Naive thymus-derived CD8-positive, alpha-beta T cell (primary cell): ENCODE data around the gene IGFBP5. TPM values are rescaled to one million over a fixed set of nuclear protein-coding genes. Genes with fewer than 3 reads are reported as not detected.

ENCODE experiments used
- ATAC-seq, 2 donors: fragments of 150-1000 bp; cut with Tn5 transposase in 1 of 2; sonication (Bioruptor Pico), chemical (Tn5 transposase) in 1 of 2; 1 replicate in 1 of 2; 2 replicates in 1 of 2; pipeline ENCODE4 v1.10.0; 2021; ENCODE audit warnings: mild to moderate bottlenecking in 2 of 2, moderate library complexity in 2 of 2
- POLR2A ChIA-PET: fragments of 350-600 bp; sonication (Branson Sonifier 250); formaldehyde crosslinking; loops from one replicate; lab custom pipeline; 2021; ENCODE audit warnings: antibody characterized with exemption; lab: Charles Lee
- DNase-seq, 10 donors: peaks; one replicate each; pipeline versions ENCODE4 v3.0.0 to v3.0.0-alpha.2; 2020 to 2022
- H3K27ac Mint-ChIP-seq, 10 donors: one replicate each; pipeline ENCODE4 v1.8.0; 2020 to 2022; ENCODE audit warnings: mild to moderate bottlenecking in 10 of 10, mixed read lengths in 10 of 10, moderate library complexity in 4 of 10, inconsistent platforms in 1 of 10
- H3K27me3 Mint-ChIP-seq, 5 donors: one replicate each; pipeline ENCODE4 v1.8.0; 2021 to 2022; ENCODE audit warnings: mixed read lengths in 5 of 5
- H3K36me3 Mint-ChIP-seq, 3 donors: one replicate each; pipeline ENCODE4 v1.8.0; 2020 to 2022; ENCODE audit warnings: mixed read lengths in 3 of 3, mild to moderate bottlenecking in 2 of 3, inconsistent platforms in 1 of 3
- H3K4me1 Mint-ChIP-seq, 4 donors: one replicate each; pipeline ENCODE4 v1.8.0; 2021 to 2022; ENCODE audit warnings: mixed read lengths in 4 of 4
- H3K4me3 Mint-ChIP-seq, 10 donors: one replicate each; pipeline ENCODE4 v1.8.0; 2020 to 2022; ENCODE audit warnings: mild to moderate bottlenecking in 10 of 10, mixed read lengths in 10 of 10, moderate library complexity in 6 of 10, inconsistent platforms in 1 of 10
- H3K9me3 Mint-ChIP-seq, 9 donors: one replicate each; pipeline ENCODE4 v1.8.0; 2020 to 2022; ENCODE audit warnings: mixed read lengths in 9 of 9, mild to moderate bottlenecking in 3 of 9, inconsistent platforms in 1 of 9, moderate library complexity in 1 of 9
- polyA plus RNA-seq, 3 donors: library from polyadenylated mRNA; unstranded; fragments of 300-500 nt; fragmentation: Illumina TruSeq; gene quantifications; one replicate each; pipeline ENCODE4 v1.2.3, GENCODE V29; 2021
- total RNA-seq, 8 experiments: library from RNA in 2 of 8; stranded (reverse) in 2 of 8; gene quantifications; one replicate each; pipeline ENCODE4 v1.2.3 and lab custom pipeline; 2021 to 2026

The IGFBP5 gene
- total and polyA plus RNA-seq, 5 experiments from 2014 or later = not detected

DNA sequence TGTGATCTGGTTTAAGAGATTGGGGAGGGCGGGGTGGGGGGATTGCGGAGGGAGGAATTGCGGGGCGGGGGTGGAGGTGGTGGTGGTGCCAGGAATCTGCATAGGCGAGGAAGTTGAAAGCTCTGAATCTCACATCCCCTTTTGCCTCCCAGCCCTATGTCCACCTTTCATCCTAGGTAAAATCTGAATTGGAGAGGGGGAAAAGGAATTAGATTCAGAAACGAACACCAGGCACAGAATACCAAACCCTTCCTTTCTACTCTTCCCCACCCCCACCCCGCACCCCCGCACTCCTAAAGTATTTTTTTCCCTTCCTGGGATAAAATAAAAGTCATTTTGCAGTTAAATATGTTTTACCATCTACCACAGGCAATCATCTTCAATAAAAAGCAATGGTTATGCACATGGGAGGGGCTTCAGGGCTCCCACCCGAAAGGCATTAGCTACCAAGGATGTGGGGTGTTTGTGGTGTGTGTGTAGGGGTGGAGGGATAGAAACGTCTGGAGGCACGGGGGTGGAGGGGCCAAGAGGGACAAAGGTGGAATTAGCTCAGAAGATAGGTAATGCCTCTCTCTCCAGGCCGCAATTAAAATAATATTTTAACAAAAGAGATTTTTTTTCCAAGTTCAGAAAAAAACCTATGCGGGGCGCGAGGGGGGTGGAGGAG is 1.8 kb downstream of the IGFBP5 start:
- Mint-ChIP-seq H3K27me3 (peaks cover 30 to 93% (median 62%) of the 10 kb centered on the region in 5 donors), H3K9me3 (peaks cover 0 to 2% (median 0%) of the 10 kb centered on the region in 9 donors), H3K27ac (peak overlapping the region in 4 of 10 donors; percentile 13 to 89 (median 60)), H3K4me1 (peaks cover 21 to 51% (median 36%) of the 10 kb centered on the region in 4 donors), H3K4me3 (peak overlapping the region; percentile 73 to 92 (median 84)), H3K36me3 (peaks cover 0 to 2% (median 0%) of the 10 kb centered on the region in 3 donors)
- POLR2A ChIA-PET = interaction anchor here (0.6 to 0.7 kb wide), 3 partner anchors 918 to 1277 kb away, joined by 3 to 4 read pairs (median 3); no protein-coding TSS in a partner anchor
- ATAC-seq = no peak
- DNase-seq = peak in 1 of 10 donors; percentile 28

DNA sequence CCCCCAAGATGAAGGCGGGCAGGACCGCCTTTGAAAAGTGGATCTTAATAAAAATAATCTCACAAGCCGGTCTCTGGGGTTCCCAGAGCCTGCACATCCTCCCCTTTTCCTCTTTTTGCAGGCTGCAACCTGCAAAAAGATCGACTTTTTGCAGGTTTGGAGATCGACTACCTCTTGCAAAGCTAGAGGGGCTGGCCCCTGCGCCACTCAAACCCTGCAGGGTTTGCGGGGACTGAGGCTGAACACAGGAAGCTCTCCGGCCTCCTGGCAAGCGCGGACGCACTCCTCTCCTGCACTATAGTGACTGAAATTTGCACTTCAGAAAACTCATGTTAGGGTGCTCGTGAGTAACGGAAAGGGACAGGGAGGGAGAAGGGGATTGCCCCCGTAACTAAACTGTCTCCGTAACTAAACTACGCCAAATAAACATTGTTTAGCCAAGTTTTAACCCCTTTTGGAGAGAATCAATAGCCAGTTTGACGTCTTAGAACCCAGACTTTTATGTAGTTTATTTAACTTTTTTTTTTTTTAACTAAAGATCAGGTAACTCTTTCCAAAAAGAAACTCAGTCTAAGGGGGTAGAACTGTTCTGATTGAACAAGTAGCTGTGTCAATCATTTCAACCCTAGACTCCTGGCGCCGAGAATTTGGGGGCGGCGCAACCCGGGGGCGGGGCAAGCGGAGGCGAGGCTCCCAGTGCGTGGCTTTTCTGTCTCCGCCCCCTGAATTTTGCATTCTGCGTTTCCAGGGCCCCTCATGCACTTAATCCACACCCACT is 2.5 kb downstream of the IGFBP5 start:
- H3K27ac Mint-ChIP-seq = peak overlapping the region; percentile 13 to 92 (median 82)
- POLR2A ChIA-PET = interaction anchor here (0.7 kb wide), 1 partner anchor 954 kb away, joined by 3 read pairs; no protein-coding TSS in a partner anchor
- H3K36me3 Mint-ChIP-seq = peaks cover 0 to 2% (median 0%) of the 10 kb centered on the region in 3 donors
- H3K4me1 Mint-ChIP-seq = peaks cover 21 to 51% (median 36%) of the 10 kb centered on the region in 4 donors
- DNase-seq = peak; percentile 34 to 84 (median 74)
- peak overlapping the region; percentile 82 to 92 (median 90) for H3K4me3 Mint-ChIP-seq
- ATAC-seq = peak; percentile 68 to 71
- peaks cover 30 to 92% (median 58%) of the 10 kb centered on the region in 5 donors for H3K27me3 Mint-ChIP-seq
- peaks cover 0 to 2% (median 0%) of the 10 kb centered on the region in 9 donors for H3K9me3 Mint-ChIP-seq

DNA sequence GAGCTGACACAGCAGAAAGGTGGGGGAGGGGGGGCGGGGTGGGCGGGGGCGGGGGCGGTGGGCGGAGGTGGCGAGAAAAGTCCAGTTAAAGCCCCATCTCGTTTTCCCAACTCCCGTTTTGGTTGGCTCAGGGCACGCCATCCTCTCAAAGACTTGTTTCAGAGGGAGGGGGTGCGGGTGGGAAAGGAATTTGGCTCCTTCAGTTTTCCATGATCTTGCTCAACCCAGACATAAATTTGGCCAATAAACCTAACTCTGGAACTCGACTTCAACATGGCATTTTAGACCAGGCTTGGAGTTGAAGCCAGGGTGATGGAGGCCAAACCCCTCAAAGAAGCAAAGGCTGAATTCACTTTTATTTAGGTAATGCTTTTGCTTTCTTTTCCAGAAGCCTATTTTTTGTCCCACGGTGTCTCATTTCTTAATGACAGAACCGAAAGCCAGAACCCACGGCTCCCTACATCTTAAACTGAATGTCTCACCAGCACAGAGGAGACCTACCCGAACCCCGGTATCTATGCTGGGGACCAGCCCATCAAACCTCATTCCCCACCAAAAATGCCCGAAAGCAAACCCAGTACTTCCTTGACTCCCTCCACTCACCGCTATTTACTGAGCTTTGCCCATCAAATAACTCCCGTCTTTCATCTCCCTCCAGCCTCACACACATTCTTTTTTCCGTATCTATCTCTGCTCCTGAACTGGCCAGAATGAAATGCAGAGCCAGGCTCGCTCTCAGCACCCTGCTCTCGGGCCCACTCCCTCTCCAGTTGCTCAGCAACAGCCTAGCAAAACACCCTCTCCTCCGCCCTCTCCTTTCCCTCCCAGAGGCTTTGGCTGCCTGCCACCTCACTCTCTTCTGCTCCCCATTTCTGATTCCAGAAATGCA is 4.3 kb downstream of the IGFBP5 start:
- Mint-ChIP-seq H3K4me3 (peak overlapping the region; percentile 43 to 92 (median 74)), H3K27ac (peak overlapping the region in 8 of 10 donors; percentile 35 to 94 (median 86)), H3K4me1 (peaks cover 21 to 40% (median 32%) of the 10 kb centered on the region in 4 donors), H3K27me3 (peaks cover 24 to 87% (median 50%) of the 10 kb centered on the region in 5 donors), H3K9me3 (peaks cover 0 to 2% (median 0%) of the 10 kb centered on the region in 9 donors), H3K36me3 (peaks cover 0 to 2% (median 0%) of the 10 kb centered on the region in 3 donors)
- DNase-seq (peak in 8 of 10 donors; percentile 25 to 74 (median 54)), ATAC-seq (peak; percentile 31 to 32)
- POLR2A ChIA-PET = no interaction called here

DNA sequence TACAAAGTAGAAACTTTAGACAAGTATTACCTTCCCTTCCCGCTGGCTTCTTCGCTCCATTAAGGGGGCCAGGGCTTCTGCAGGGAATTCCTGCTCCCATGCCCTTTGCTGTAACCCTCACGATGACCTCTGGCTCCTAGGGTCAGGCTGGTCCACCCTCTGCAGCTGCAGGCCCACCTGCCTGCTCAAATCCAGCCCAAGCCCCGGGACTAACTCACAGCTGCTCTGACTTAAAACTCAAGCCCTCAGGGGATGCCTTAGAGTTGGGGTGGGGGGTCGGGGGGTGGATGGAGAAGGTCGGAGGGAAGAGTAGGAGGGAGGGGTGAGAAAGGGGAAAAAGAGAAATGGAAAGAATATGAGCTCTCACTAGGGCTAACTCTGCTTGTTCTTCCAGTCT is 4.9 kb downstream of the IGFBP5 start:
- peak overlapping the region in 1 of 10 donors; percentile 67 for H3K27ac Mint-ChIP-seq
- H3K36me3 Mint-ChIP-seq = peaks cover 0 to 2% (median 0%) of the 10 kb centered on the region in 3 donors
- H3K9me3 Mint-ChIP-seq = peaks cover 0 to 2% (median 0%) of the 10 kb centered on the region in 9 donors
- H3K4me3 Mint-ChIP-seq = no peak overlapping the region
- peaks cover 18 to 37% (median 29%) of the 10 kb centered on the region in 4 donors for H3K4me1 Mint-ChIP-seq
- POLR2A ChIA-PET = no interaction called here
- peaks cover 21 to 87% (median 49%) of the 10 kb centered on the region in 5 donors for H3K27me3 Mint-ChIP-seq
- ATAC-seq (no peak), DNase-seq (no peak)

DNA sequence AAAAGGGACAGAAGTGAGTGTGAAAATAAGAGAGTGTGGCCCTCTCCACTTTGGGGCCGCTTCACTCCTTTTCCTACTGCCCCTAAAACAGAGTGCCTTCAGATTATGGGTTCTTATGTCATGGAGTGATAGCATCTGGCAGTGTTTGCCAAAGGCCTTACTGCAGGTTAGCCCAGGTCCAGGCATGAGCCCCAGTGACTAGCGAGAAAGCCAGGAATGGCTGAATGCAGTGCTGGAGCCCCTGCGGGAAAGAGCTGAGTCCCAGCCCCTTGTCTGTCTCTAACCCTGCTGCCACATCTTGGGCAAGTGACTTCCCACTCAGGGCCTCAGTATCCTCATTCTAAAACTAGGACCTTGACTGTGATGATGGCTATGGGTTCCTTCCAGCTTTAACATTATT is 6.0 kb downstream of the IGFBP5 start:
- peaks cover 15 to 30% (median 26%) of the 10 kb centered on the region in 4 donors for H3K4me1 Mint-ChIP-seq

DNA sequence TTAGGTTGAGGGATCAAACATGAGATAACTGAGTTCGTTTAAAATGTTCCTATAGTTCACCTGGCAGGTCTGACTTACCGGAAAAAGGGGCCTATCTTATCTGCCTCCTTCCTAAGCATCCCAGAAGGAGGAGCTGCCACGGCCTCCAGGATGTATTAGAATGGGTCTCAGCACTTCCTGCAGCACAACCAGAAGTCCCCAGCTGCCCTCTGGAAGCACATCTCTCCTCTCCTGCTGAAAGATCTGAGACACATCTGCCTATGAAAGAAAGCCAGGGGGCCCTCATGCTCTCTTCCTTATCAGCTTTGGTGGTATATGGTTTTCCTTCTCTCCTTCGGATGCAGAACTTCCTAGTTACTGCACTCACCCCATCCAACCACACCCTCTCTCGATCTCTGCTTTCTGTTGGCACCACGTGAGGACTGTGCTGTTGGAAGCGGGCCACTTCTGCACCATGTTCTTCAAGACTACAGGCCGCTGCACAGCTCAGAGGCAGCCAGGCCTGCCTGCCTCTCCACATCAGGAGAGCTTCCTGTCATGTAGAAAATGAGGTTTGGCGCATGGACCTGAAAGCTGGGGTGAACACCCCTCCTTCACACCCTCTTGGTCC is 6.5 kb downstream of the IGFBP5 start:
- Mint-ChIP-seq H3K4me1 (peaks cover 15 to 24% (median 21%) of the 10 kb centered on the region in 4 donors), H3K9me3 (peaks cover 0 to 2% (median 0%) of the 10 kb centered on the region in 9 donors), H3K4me3 (no peak overlapping the region), H3K36me3 (peaks cover 0 to 2% (median 0%) of the 10 kb centered on the region in 3 donors), H3K27ac (no peak overlapping the region), H3K27me3 (peaks cover 23 to 82% (median 50%) of the 10 kb centered on the region in 5 donors)
- DNase-seq = no peak
- no peak for ATAC-seq
- POLR2A ChIA-PET = no interaction called here

More for the DNA sequence above, 6.0 kb downstream of the IGFBP5 start:
- Mint-ChIP-seq H3K27ac (no peak overlapping the region), H3K9me3 (peaks cover 0 to 2% (median 0%) of the 10 kb centered on the region in 9 donors), H3K27me3 (peaks cover 22 to 82% (median 50%) of the 10 kb centered on the region in 5 donors), H3K36me3 (peaks cover 0 to 2% (median 0%) of the 10 kb centered on the region in 3 donors), H3K4me3 (no peak overlapping the region)
- ATAC-seq (no peak), DNase-seq (no peak)
- POLR2A ChIA-PET = no interaction called here

DNA sequence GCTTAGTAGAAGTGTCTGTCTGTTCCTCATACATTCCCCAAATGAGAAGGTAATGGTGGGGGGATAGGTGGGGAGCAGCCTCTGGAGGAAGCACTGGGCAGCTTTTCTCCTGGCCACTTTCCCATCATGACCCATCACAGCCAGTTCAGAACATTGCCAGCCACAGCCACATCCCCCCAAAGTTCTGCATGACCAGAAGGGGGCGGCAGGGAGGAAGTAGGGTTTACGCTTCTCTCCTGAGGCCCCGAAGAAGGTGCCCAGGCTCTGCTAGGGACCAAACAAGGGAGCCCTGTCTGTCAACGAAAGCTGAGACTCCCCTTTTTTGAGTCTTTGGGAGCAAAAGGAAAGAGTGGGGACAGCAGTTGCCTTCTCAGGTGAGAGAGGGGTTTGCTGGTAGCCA is 7.7 kb downstream of the IGFBP5 start:
- H3K27me3 Mint-ChIP-seq = peaks cover 20 to 83% (median 52%) of the 10 kb centered on the region in 5 donors
- no peak overlapping the region for H3K4me3 Mint-ChIP-seq
- H3K4me1 Mint-ChIP-seq = peaks cover 11 to 16% (median 14%) of the 10 kb centered on the region in 4 donors
- POLR2A ChIA-PET = no interaction called here
- no peak for ATAC-seq
- H3K27ac Mint-ChIP-seq = no peak overlapping the region
- no peaks in the 10 kb centered on the region for H3K9me3 Mint-ChIP-seq
- peak in 3 of 10 donors; percentile 33 to 37 (median 37) for DNase-seq
- peaks cover 0 to 2% (median 0%) of the 10 kb centered on the region in 3 donors for H3K36me3 Mint-ChIP-seq

DNA sequence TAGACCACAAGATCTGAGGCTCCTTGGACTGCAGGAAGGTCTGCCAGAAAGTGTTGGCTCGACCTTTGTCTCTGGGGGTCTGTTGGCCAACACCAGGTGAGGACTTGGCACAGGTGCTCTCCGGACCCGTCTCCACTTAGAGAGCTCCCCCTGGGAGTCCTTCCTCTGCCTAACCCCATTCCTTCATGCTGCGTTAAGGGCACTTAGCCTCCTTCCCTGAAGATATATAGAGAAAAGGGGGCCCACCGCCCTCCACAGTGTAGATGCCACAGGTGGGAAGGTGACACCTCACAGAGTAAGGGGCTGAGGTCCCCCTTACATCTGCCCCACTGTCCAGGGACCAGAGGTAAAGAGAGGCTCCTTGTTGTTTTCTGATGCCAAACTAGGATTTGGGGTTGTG is 8.2 kb downstream of the IGFBP5 start:
- POLR2A ChIA-PET = no interaction called here
- H3K4me1 Mint-ChIP-seq = peaks cover 9 to 14% (median 12%) of the 10 kb centered on the region in 4 donors
- DNase-seq (no peak), ATAC-seq (no peak)
- H3K27me3 Mint-ChIP-seq = peaks cover 17 to 81% (median 50%) of the 10 kb centered on the region in 5 donors
- no peaks in the 10 kb centered on the region for H3K9me3 Mint-ChIP-seq
- peaks cover 0 to 2% (median 0%) of the 10 kb centered on the region in 3 donors for H3K36me3 Mint-ChIP-seq
- no peak overlapping the region for H3K27ac Mint-ChIP-seq
- no peak overlapping the region for H3K4me3 Mint-ChIP-seq

DNA sequence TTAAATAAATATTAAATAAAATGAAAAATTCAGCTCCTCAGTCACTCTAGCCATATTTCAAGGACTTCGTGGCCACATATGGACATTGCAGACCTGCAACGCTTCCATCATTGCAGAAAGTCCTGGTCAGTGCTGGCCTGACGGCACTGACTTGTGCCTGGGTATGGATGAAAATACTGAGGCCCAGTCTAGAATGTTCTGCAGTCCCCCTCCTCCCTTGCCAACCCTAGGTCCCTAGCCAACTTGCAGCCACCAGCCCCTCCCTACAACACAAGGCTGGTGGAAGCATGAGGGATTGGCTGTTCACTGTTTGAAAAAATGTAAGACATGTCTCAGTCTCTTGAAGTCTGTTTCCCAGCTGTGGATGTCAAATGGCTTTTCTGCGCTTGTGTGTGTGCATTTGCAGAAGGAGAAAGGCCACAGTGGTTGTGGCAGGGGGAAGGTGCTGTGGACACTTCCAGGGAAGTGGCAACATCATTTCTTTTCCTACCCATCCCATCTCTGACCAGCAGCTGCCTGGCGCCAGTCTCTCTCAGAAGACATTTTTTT is 9.9 kb downstream of the IGFBP5 start:
- Mint-ChIP-seq H3K27me3 (peaks cover 16 to 83% (median 42%) of the 10 kb centered on the region in 5 donors), H3K36me3 (no peaks in the 10 kb centered on the region), H3K4me3 (no peak overlapping the region), H3K4me1 (peaks cover 2 to 7% (median 4%) of the 10 kb centered on the region in 4 donors), H3K9me3 (no peaks in the 10 kb centered on the region), H3K27ac (no peak overlapping the region)
- ATAC-seq (no peak), DNase-seq (no peak)
- POLR2A ChIA-PET = interaction anchor here (1.1 kb wide), 1 partner anchor 9 kb away, joined by 3 read pairs; no protein-coding TSS in a partner anchor

DNA sequence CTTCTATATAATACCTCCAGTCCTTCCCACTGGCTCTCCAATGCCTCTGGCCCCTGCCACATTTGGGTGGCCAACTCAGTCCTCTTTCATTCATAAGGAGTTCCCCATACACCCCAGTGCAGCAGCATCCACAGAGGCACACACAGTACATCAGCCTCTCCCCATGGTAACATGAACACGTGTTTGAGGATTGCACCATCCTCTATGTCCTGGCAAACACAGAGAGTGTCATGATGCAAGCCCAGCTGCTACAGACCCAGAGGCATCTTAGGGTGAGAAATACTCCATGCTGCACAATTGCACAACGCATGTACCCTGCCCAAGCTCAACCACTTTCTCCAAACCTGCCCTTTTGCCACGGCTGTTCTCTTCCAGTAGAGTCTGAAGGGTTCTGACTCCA is 11.5 kb downstream of the IGFBP5 start:
- POLR2A ChIA-PET = no interaction called here
- H3K4me3 Mint-ChIP-seq = no peak overlapping the region

DNA sequence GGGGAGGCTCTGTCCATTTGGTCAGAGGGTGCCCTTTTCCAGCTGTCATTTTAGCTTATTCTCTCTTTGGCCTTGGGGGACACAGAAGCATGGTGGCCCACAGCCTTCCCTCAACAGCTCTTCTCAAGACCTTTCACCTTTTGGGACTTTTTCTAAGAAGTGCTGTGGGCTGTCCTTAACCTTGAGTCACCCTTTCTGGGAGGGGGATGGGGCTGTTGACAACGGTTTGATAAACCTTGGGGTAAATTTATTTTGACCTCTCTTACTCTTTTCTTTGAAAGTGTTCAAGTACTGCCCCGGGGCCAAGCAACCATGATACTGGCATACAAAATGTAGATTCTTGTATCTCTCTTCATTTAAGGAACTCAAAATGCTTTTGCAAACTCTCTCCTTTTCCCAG is 13.7 kb downstream of the IGFBP5 start:
- no peaks in the 10 kb centered on the region for H3K9me3 Mint-ChIP-seq
- H3K4me3 Mint-ChIP-seq = no peak overlapping the region
- DNase-seq = no peak
- H3K27ac Mint-ChIP-seq = no peak overlapping the region
- POLR2A ChIA-PET = no interaction called here
- H3K36me3 Mint-ChIP-seq = no peaks in the 10 kb centered on the region
- H3K4me1 Mint-ChIP-seq = peaks cover 2 to 6% (median 3%) of the 10 kb centered on the region in 4 donors
- no peak for ATAC-seq
- peaks cover 10 to 58% (median 22%) of the 10 kb centered on the region in 5 donors for H3K27me3 Mint-ChIP-seq

More for the DNA sequence above, 11.5 kb downstream of the IGFBP5 start:
- no peak overlapping the region for H3K27ac Mint-ChIP-seq
- no peaks in the 10 kb centered on the region for H3K9me3 Mint-ChIP-seq
- no peaks in the 10 kb centered on the region for H3K36me3 Mint-ChIP-seq
- peaks cover 11 to 71% (median 28%) of the 10 kb centered on the region in 5 donors for H3K27me3 Mint-ChIP-seq
- H3K4me1 Mint-ChIP-seq = peaks cover 2 to 6% (median 3%) of the 10 kb centered on the region in 4 donors
- DNase-seq (no peak), ATAC-seq (no peak)
